HepG2 (cell line): Measurements from ENCODE around the gene CASP5. TPM values are rescaled to one million over a fixed set of nuclear protein-coding genes. Genes with fewer than 3 reads are reported as not detected.

ENCODE experiments used
- GABPA ChIP-seq, 2 experiments: IDR thresholded peaks; 2 replicates each; pipeline ENCODE4 v1.6.1; 2011 to 2016; ENCODE audit warnings: low read depth in 2 of 2, low read length in 1 of 2, missing biosample characterization in 1 of 2, missing genetic modification characterization in 1 of 2
- GMEB1 ChIP-seq: sonication (generic); formaldehyde crosslinking; IDR thresholded peaks from 2 replicates; pipeline ENCODE4 v1.5.1; 2020; ENCODE audit warnings: missing genetic modification reagents, mild to moderate bottlenecking, borderline replicate concordance
- MLX ChIP-seq: IDR thresholded peaks from 2 replicates; pipeline ENCODE4 v1.6.1; 2016
- NFE2L2 ChIP-seq: fragments of 150-350 bp; IDR thresholded peaks from 2 replicates; pipeline ENCODE4 v1.6.1; 2014; ENCODE audit warnings: low read length
- ONECUT2 ChIP-seq: sonication (generic); formaldehyde crosslinking; IDR thresholded peaks from 2 replicates; pipeline ENCODE4 v1.4.0; 2020; ENCODE audit warnings: missing genetic modification reagents
- PATZ1 ChIP-seq: sonication (generic); formaldehyde crosslinking; IDR thresholded peaks from 2 replicates; pipeline ENCODE4 v1.4.0; 2020; ENCODE audit warnings: missing genetic modification reagents
- PAXIP1 ChIP-seq: sonication (generic); formaldehyde crosslinking; conservative IDR thresholded peaks from 2 replicates; pipeline ENCODE4 v1.4.0; 2020; ENCODE audit warnings: mild to moderate bottlenecking, missing genetic modification reagents, moderate library complexity
- POGZ ChIP-seq: sonication (generic); formaldehyde crosslinking; IDR thresholded peaks from 2 replicates; pipeline ENCODE4 v1.4.0; 2020; ENCODE audit warnings: mild to moderate bottlenecking, missing genetic modification reagents
- RARA ChIP-seq: IDR thresholded peaks from 2 replicates; pipeline ENCODE4 v1.6.1; 2016; ENCODE audit warnings: missing genetic modification reagents, missing compliant biosample characterization
- ZBTB43 ChIP-seq: sonication (generic); formaldehyde crosslinking; conservative IDR thresholded peaks from 2 replicates; pipeline ENCODE4 v1.4.0; 2020; ENCODE audit warnings: missing genetic modification reagents
- ZFP1 ChIP-seq: IDR thresholded peaks from 2 replicates; pipeline ENCODE4 v1.6.1; 2016
- ZFP62 ChIP-seq: sonication (generic); formaldehyde crosslinking; IDR thresholded peaks from 2 replicates; pipeline ENCODE4 v1.4.0; 2020; ENCODE audit warnings: missing genetic modification reagents
- ZNF264 ChIP-seq: sonication (generic); formaldehyde crosslinking; IDR thresholded peaks from 2 replicates; pipeline ENCODE4 v1.4.0; 2020; ENCODE audit warnings: missing genetic modification reagents
- ZNF281 ChIP-seq: sonication (generic); formaldehyde crosslinking; IDR thresholded peaks from 2 replicates; pipeline ENCODE4 v1.4.0; 2020; ENCODE audit warnings: missing genetic modification reagents, borderline replicate concordance
- ZNF335 ChIP-seq: sonication (generic); formaldehyde crosslinking; IDR thresholded peaks from 2 replicates; pipeline ENCODE4 v1.4.0; 2020; ENCODE audit warnings: missing genetic modification reagents
- ZNF451 ChIP-seq: sonication (generic); formaldehyde crosslinking; IDR thresholded peaks from 2 replicates; pipeline ENCODE4 v1.5.0; 2020; ENCODE audit warnings: mild to moderate bottlenecking, missing genetic modification reagents
- ZNF558 ChIP-seq: sonication (generic); formaldehyde crosslinking; IDR thresholded peaks from 2 replicates; pipeline ENCODE4 v1.9.0; 2022; ENCODE audit warnings: mild to moderate bottlenecking, missing genetic modification reagents, borderline replicate concordance
- ZNF564 ChIP-seq: sonication (generic); formaldehyde crosslinking; IDR thresholded peaks from 2 replicates; pipeline ENCODE4 v1.8.1; 2023; ENCODE audit warnings: mild to moderate bottlenecking, missing genetic modification reagents
- polyA plus RNA-seq, 8 experiments: library from polyadenylated mRNA; depleted of rRNA in 3 of 8; stranded (reverse) in 7 of 8; unstranded in 1 of 8; fragments of >200 nt; fragmentation: Illumina TruSeq in 4 of 8; extraction: Trizol in 4 of 8; gene quantifications; 2 replicates each; pipeline versions ENCODE4 v1.2.1 to v1.2.3, GENCODE V29; 2011 to 2016; ENCODE audit warnings: low read depth in 4 of 8, missing spikeins in 1 of 8, mixed read lengths in 1 of 8; ENCODE audit not compliant: insufficient read depth in 1 of 8
- total RNA-seq, 5 experiments: library from RNA; depleted of rRNA; stranded (reverse); fragments of >200 nt; fragmentation: Illumina TruSeq; extraction: Trizol; gene quantifications; 2 replicates each; pipeline ENCODE4 v1.2.3, GENCODE V29; 2016; ENCODE audit warnings: low read depth in 1 of 5

Gene CASP5
- total and polyA plus RNA-seq, 2 of the 13 experiments (the other 11 are each of a cell fraction or from before 2014, with no cell fraction given) = not detected

GRCh38 chr11:105057432-105057831 is 34.5 kb upstream of the CASP5 start (continued):
- no peak for TF ChIP-seq GABPA (IDR thresholded peaks at IDR 0.05; ENCODE audit: low read depth, low read length)
- TF ChIP-seq GABPA (CRISPR knock-in tag; IDR thresholded peaks at IDR 0.05; ENCODE audit: low read depth) = no peak
- no peak for TF ChIP-seq ZNF558 (CRISPR knock-in tag)
- TF ChIP-seq ZNF264 (CRISPR knock-in tag) = no peak
- TF ChIP-seq ZNF451 (CRISPR knock-in tag) = no peak
- no peak for TF ChIP-seq ZFP62
- TF ChIP-seq NFE2L2 = no peak
- peak; percentile 93 for TF ChIP-seq ONECUT2 (CRISPR knock-in tag)
- peak; percentile 22 for TF ChIP-seq RARA
- TF ChIP-seq ZNF335 = no peak
- no peak for TF ChIP-seq MLX (CRISPR knock-in tag)
- no peak for TF ChIP-seq ZNF564 (CRISPR knock-in tag)
- peak; percentile 76 for TF ChIP-seq PAXIP1 (CRISPR knock-in tag)
- TF ChIP-seq ZNF281 (CRISPR knock-in tag) = no peak
- no peak for TF ChIP-seq PATZ1 (CRISPR knock-in tag)
- TF ChIP-seq ZFP1 (CRISPR knock-in tag) = no peak
- TF ChIP-seq POGZ (CRISPR knock-in tag) = no peak
- TF ChIP-seq ZBTB43 (CRISPR knock-in tag) = no peak
- no peak for TF ChIP-seq GMEB1 (CRISPR knock-in tag)
